Vagina (tissue), 2 donors: ENCODE data around the gene KNCN.

ENCODE experiments used
- CTCF ChIP-seq, 3 experiments: fragments of 450-650 bp in 2 of 3; fragments of 200-600 bp in 1 of 3; sonication (generic) in 1 of 3; IDR thresholded peaks; one replicate each; pipeline ENCODE4 v1.5.1; 2017 to 2019; ENCODE audit warnings: antibody characterized with exemption in 3 of 3, mild to moderate bottlenecking in 2 of 3, moderate library complexity in 2 of 3
- POLR2A ChIP-seq, 2 donors: fragments of 450-650 bp; IDR thresholded peaks; one replicate each; pipeline ENCODE4 v1.6.1; 2017; ENCODE audit warnings: antibody characterized with exemption in 2 of 2, mild to moderate bottlenecking in 2 of 2, moderate library complexity in 2 of 2

- TF ChIP-seq CTCF (IDR thresholded peaks at IDR 0.05) (no peak), POLR2A (IDR thresholded peaks at IDR 0.05) (no peak)
Measured at GRCh38 chr1:46510998-46511365, 40.5 kb downstream of the KNCN start.
